ENCODE measurements around the gene KLHL8.
"Not testable (repeated sequence)": the region's sequence is repeated elsewhere in the genome, so short reads cannot be mapped to it uniquely, and the experiment has no call there.

KLHL8 gene

GRCh38 chr4:87228262-87228860 is 7.9 kb upstream of the KLHL8 start:
- no peak for DNase-seq

- no peak for DNase-seq
Observed at GRCh38 chr4:87227751-87228151, 7.3 kb upstream of the KLHL8 start.

GRCh38 chr4:87225936-87226335 is 5.5 kb upstream of the KLHL8 start:
- DNase-seq, result no peak

GRCh38 chr4:87224141-87224923 is 3.9 kb upstream of the KLHL8 start:
- no peak for DNase-seq

GRCh38 chr4:87219632-87220093 is 755 bp downstream of the KLHL8 start:
- peak in 41 of 56 donors; percentile 6 to 80 (median 55) for DNase-seq

GRCh38 chr4:87217235-87217763 is 3.1 kb downstream of the KLHL8 start:
- DNase-seq, result not testable (repeated sequence)

- DNase-seq, result no peak
Observed at GRCh38 chr4:87216469-87216868, 3.9 kb downstream of the KLHL8 start.

- peak in 1 of 56 donors; percentile 2 for DNase-seq
Observed at GRCh38 chr4:87213421-87214075, 6.9 kb downstream of the KLHL8 start.

- no peak for DNase-seq
Observed at GRCh38 chr4:87211249-87211952, 9.0 kb downstream of the KLHL8 start.

GRCh38 chr4:87209696-87210095 is 10.7 kb downstream of the KLHL8 start:
- DNase-seq, result peak in 3 of 56 donors; percentile 4 to 9 (median 4)

- DNase-seq, result no peak
Observed at GRCh38 chr4:87209182-87209581, 11.2 kb downstream of the KLHL8 start.

- no peak for DNase-seq
Observed at GRCh38 chr4:87204559-87204958, 15.9 kb downstream of the KLHL8 start.

- no peak for DNase-seq
Observed at GRCh38 chr4:87196927-87197326, 23.5 kb downstream of the KLHL8 start.

- DNase-seq, result no peak
Observed at GRCh38 chr4:87196146-87196545, 24.3 kb downstream of the KLHL8 start.

GRCh38 chr4:87193958-87194675 is 26.3 kb downstream of the KLHL8 start:
- DNase-seq, result no peak

- DNase-seq, result no peak
Observed at GRCh38 chr4:87192145-87192919, 28.1 kb downstream of the KLHL8 start.

- no peak for DNase-seq
Observed at GRCh38 chr4:87188932-87189331, 31.5 kb downstream of the KLHL8 start.

- DNase-seq, result no peak
Observed at GRCh38 chr4:87188048-87188447, 32.4 kb downstream of the KLHL8 start.

- DNase-seq, result no peak
Observed at GRCh38 chr4:87185146-87185870, 35.1 kb downstream of the KLHL8 start.
